Measurements from ENCODE around the gene OTOA.
"Not testable (repeated sequence)": the region's sequence is repeated elsewhere in the genome, so short reads cannot be mapped to it uniquely, and the experiment has no call there.

Gene OTOA

GRCh38 chr16:21683184-21683583, 19.4 kb downstream of the OTOA start:
- no peak for DNase-seq (ENCODE audit: low read depth)
- TF ChIP-seq, protein P1, sequence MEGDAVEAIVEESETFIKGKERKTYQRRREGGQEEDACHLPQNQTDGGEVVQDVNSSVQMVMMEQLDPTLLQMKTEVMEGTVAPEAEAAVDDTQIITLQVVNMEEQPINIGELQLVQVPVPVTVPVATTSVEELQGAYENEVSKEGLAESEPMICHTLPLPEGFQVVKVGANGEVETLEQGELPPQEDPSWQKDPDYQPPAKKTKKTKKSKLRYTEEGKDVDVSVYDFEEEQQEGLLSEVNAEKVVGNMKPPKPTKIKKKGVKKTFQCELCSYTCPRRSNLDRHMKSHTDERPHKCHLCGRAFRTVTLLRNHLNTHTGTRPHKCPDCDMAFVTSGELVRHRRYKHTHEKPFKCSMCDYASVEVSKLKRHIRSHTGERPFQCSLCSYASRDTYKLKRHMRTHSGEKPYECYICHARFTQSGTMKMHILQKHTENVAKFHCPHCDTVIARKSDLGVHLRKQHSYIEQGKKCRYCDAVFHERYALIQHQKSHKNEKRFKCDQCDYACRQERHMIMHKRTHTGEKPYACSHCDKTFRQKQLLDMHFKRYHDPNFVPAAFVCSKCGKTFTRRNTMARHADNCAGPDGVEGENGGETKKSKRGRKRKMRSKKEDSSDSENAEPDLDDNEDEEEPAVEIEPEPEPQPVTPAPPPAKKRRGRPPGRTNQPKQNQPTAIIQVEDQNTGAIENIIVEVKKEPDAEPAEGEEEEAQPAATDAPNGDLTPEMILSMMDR (IDR thresholded peaks at IDR 0.05; ENCODE audit: control insufficient read depth, insufficient read depth, low read depth, low read length, missing control alignments), result no peak
- H3K4me3 ChIP-seq (ENCODE audit: control insufficient read depth, low read depth, low read length), result no peak overlapping the region

GRCh38 chr16:21684199-21684598, 20.4 kb downstream of the OTOA start:
- TF ChIP-seq, protein P1 (IDR thresholded peaks at IDR 0.05; ENCODE audit: control insufficient read depth, insufficient read depth, low read depth, low read length, missing control alignments), result peak; percentile 42
- DNase-seq (ENCODE audit: low read depth), result no peak
- no peak overlapping the region for H3K4me3 ChIP-seq (ENCODE audit: control insufficient read depth, low read depth, low read length)

- TF ChIP-seq, protein P1 (IDR thresholded peaks at IDR 0.05; ENCODE audit: control insufficient read depth, insufficient read depth, low read depth, low read length, missing control alignments), result no peak
- H3K4me3 ChIP-seq (ENCODE audit: control insufficient read depth, low read depth, low read length), result no peak overlapping the region
- no peak for DNase-seq (ENCODE audit: low read depth)
These were observed 21.3 kb downstream of the OTOA start for GRCh38 chr16:21685034-21685455.

- no peak for DNase-seq (ENCODE audit: low read depth)
These were observed 25.3 kb downstream of the OTOA start for GRCh38 chr16:21689107-21689506.

DNA sequence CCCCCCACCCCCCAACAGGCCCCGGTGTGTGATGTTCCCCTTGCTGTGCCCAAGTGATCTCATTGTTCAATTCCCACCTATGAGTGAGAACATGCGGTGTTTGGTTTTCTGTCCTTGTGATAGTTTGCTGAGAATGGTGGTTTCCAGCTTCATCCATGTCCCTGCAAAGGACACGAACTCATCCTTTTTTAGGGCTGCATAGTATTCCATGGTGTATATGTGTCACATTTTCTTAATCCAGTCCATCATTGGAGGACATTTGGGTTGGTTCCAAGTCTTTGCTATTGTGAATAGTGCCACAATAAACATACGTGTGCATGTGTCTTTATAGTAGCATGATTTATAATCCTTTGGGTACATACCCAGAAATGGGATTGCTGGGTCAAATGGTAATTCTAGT, 27.2 kb downstream of the OTOA start:
- not testable (repeated sequence) for H3K4me3 ChIP-seq (ENCODE audit: control insufficient read depth, low read depth, low read length)

More at GRCh38 chr16:21689107-21689506, 25.3 kb downstream of the OTOA start:
- TF ChIP-seq, protein P1 (IDR thresholded peaks at IDR 0.05; ENCODE audit: control insufficient read depth, insufficient read depth, low read depth, low read length, missing control alignments), result no peak
- H3K4me3 ChIP-seq (ENCODE audit: control insufficient read depth, low read depth, low read length), result no peak overlapping the region

GRCh38 chr16:21694609-21695008, 30.8 kb downstream of the OTOA start:
- TF ChIP-seq, protein P1 (IDR thresholded peaks at IDR 0.05; ENCODE audit: control insufficient read depth, insufficient read depth, low read depth, low read length, missing control alignments), result no peak
- no peak overlapping the region for H3K4me3 ChIP-seq (ENCODE audit: control insufficient read depth, low read depth, low read length)
- no peak for DNase-seq (ENCODE audit: low read depth)

More for the DNA sequence above, 27.2 kb downstream of the OTOA start:
- DNase-seq (ENCODE audit: low read depth), result not testable (repeated sequence)

DNA sequence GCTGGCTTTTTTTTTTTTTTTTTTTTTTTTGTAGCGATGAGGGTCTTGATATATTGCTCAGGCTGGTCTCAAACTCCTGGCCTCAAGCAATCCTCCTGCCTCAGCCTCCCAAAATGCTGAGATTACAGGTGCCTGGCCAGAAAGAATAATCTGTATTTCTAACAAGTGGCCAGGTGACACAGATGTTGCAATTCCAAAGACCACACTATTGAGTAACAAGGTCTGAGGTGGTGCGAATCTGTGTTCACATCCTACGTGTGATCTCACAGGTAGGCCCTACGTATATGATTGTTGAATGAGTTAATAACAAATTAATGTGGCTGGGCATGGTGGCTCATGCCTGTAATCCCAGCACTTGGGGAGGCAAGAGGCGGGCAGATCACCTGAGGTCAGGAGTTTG, 33.3 kb downstream of the OTOA start:
- TF ChIP-seq, protein P1 (IDR thresholded peaks at IDR 0.05; ENCODE audit: control insufficient read depth, insufficient read depth, low read depth, low read length, missing control alignments), result no peak
- DNase-seq (ENCODE audit: low read depth), result no peak
- no peak overlapping the region for H3K4me3 ChIP-seq (ENCODE audit: control insufficient read depth, low read depth, low read length)
